Measurements from ENCODE around the gene NCF4. TPM values are rescaled to one million over a fixed set of nuclear protein-coding genes. Genes with fewer than 3 reads are reported as not detected.

The NCF4 gene
- total and polyA plus RNA-seq, 9 of the 15 experiments (the other 6 are each of a cell fraction or from before 2014, with no cell fraction given), result 0.04 to 0.95 (median 0.33) TPM

- ATAC-seq, result no peak
- Histone ChIP-seq H3K9me1 (ENCODE audit: control insufficient read depth, insufficient read depth, low read length) (no peaks in the 10 kb centered on the region), H3K79me2 (ENCODE audit: control insufficient read depth, insufficient read depth, low read length) (no peaks in the 10 kb centered on the region), H3K9ac (ENCODE audit: insufficient read depth in 1 of 2, low read depth in 2 of 2, low read length in 2 of 2) (no peak overlapping the region), H4K20me1 (replicated peaks; ENCODE audit: control insufficient read depth, insufficient read depth, low read length) (no peaks in the 10 kb centered on the region), H3K4me3 (no peak overlapping the region), H3K4me2 (ENCODE audit: insufficient read depth, low read length) (no peak overlapping the region), H3K27me3 (ENCODE audit: control insufficient read depth in 2 of 2, insufficient read depth in 2 of 2, low read length in 2 of 2) (no peaks in the 10 kb centered on the region), H3K4me1 (replicated peaks in 1 of 2; ENCODE audit: control insufficient read depth in 2 of 2, insufficient read depth in 2 of 2, low read length in 2 of 2) (peaks cover 0 to 4% of the 10 kb centered on the region in 2 experiments; a peak in 2 of 5 replicates), H2AFZ (ENCODE audit: low read depth, low read length) (no peak overlapping the region), H3K27ac (ENCODE audit: extremely low read depth, low read depth, low read length) (no peak overlapping the region), H3K36me3 (ENCODE audit: control insufficient read depth, insufficient read depth, low read length) (no peaks in the 10 kb centered on the region), H3K9me3 (replicated peaks; ENCODE audit: control insufficient read depth, insufficient read depth, low read depth, low read length) (no peaks in the 10 kb centered on the region)
- BruUV-seq (replicated peaks), result no TSS peak
- in situ Hi-C loops (cut with MboI) (no loop called here), intact Hi-C loops (cut with micrococcal nuclease) (no loop called here)
- 31% methylated on average over 4 of the region's 4 CpGs for WGBS (ENCODE audit: insufficient coverage, low coverage, missing lambda C conversion rate)
- DNase-seq (ENCODE audit: extremely low read depth in 1 of 4, low spot score in 3 of 4), result no peak
- no peak for FAIRE-seq
- CTCF ChIA-PET (ENCODE audit: low intra/inter-chr PET ratio), result no interaction called here
- POLR2A ChIA-PET, result no interaction called here
- TF ChIP-seq, protein P1, sequence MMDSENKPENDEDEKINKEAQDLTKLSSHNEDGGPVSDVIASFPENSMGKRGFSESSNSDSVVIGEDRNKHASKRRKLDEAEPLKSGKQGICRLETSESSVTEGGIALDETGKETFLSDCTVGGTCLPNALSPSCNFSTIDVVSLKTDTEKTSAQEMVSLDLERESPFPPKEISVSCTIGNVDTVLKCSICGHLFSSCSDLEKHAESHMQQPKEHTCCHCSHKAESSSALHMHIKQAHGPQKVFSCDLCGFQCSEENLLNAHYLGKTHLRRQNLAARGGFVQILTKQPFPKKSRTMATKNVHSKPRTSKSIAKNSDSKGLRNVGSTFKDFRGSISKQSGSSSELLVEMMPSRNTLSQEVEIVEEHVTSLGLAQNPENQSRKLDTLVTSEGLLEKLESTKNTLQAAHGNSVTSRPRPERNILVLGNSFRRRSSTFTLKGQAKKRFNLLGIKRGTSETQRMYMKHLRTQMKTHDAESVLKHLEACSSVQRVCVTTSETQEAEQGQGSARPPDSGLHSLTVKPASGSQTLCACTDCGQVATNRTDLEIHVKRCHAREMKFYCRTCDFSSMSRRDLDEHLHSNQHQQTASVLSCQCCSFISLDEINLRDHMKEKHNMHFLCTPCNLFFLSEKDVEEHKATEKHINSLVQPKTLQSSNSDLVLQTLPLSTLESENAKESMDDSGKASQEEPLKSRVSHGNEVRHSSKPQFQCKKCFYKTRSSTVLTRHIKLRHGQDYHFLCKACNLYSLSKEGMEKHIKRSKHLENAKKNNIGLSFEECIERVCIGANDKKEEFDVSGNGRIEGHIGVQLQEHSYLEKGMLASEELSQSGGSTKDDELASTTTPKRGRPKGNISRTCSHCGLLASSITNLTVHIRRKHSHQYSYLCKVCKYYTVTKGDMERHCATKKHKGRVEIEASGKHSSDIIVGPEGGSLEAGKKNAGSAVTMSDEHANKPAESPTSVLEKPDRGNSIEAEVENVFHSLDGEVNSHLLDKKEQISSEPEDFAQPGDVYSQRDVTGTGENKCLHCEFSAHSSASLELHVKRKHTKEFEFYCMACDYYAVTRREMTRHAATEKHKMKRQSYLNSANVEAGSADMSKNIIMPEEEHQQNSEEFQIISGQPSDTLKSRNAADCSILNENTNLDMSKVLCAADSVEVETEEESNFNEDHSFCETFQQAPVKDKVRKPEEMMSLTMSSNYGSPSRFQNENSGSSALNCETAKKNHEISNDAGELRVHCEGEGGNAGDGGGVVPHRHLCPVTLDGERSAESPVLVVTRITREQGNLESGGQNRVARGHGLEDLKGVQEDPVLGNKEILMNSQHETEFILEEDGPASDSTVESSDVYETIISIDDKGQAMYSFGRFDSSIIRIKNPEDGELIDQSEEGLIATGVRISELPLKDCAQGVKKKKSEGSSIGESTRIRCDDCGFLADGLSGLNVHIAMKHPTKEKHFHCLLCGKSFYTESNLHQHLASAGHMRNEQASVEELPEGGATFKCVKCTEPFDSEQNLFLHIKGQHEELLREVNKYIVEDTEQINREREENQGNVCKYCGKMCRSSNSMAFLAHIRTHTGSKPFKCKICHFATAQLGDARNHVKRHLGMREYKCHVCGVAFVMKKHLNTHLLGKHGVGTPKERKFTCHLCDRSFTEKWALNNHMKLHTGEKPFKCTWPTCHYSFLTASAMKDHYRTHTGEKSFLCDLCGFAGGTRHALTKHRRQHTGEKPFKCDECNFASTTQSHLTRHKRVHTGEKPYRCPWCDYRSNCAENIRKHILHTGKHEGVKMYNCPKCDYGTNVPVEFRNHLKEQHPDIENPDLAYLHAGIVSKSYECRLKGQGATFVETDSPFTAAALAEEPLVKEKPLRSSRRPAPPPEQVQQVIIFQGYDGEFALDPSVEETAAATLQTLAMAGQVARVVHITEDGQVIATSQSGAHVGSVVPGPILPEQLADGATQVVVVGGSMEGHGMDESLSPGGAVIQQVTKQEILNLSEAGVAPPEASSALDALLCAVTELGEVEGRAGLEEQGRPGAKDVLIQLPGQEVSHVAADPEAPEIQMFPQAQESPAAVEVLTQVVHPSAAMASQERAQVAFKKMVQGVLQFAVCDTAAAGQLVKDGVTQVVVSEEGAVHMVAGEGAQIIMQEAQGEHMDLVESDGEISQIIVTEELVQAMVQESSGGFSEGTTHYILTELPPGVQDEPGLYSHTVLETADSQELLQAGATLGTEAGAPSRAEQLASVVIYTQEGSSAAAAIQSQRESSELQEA (IDR thresholded peaks at IDR 0.05; ENCODE audit: low read depth), result no peak
- TF ChIP-seq ARID4B (CRISPR knock-in tag; IDR thresholded peaks at IDR 0.05) (no peak), HDAC3 (IDR thresholded peaks at IDR 0.05; ENCODE audit: borderline replicate concordance, partially characterized antibody) (no peak), MEIS2 (IDR thresholded peaks at IDR 0.05; ENCODE audit: partially characterized antibody) (no peak), NONO (IDR thresholded peaks at IDR 0.05; ENCODE audit: low read depth in 2 of 2, low read length in 1 of 2) (no peak), MAFK (IDR thresholded peaks at IDR 0.05; ENCODE audit: low read length) (no peak), POU5F1 (IDR thresholded peaks at IDR 0.05; ENCODE audit: borderline replicate concordance, low read depth, low read length, partially characterized antibody) (no peak)
Measured at GRCh38 chr22:36887162-36887561, 26.4 kb downstream of the NCF4 start.

Data from K562 (cell line).